ENCODE results near the gene PRR20B.
"Not testable (repeated sequence)": the region's sequence is repeated elsewhere in the genome, so short reads cannot be mapped to it uniquely, and the experiment has no call there.

PRR20B gene

DNA sequence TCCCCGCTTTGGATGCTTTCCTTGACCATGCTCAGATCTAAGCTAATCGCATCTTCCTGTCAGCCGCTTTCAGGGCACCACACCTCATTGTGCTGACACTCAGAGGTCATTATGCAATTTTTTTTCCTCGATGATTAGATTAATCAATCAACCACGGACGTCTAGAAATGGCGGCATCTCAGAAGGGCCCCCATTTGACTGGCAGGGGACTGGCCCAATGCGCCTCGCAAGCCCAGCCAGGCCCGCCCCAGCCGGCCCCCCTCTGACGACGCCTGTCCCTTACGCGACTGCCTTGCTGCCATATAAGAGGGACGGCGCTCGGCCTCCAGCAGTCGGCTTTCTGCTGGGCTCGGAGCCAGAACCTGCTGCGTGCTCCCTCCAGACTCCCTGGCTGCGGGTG is at the start of gene PRR20B:
Gene PRR20B (plus strand): TSS at position 301 of the 400 bp plus-strand sequence. CDS start 387 bp downstream, outside the sequence.
- not testable (repeated sequence) for DNase-seq

DNA sequence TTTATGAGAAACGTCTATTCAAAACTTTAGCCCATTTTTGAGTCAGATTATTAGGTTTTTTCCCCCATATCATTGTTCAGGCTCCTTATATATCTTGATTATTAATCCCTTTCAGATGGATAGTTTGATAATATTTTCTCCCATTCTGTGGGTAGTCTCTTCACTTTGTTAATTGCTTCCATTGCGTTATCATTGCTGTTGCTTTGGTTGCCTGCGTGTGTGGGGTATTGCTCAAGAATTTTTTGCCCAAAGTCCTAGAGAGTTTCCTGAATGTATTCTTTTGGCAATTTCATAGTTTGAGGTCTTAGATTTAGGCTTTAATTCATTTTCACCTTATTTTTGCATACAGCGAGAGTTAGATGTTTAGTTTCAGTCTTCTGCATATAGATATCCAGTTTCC is 32.3 kb upstream of the PRR20B start:
- no peak for DNase-seq

DNA sequence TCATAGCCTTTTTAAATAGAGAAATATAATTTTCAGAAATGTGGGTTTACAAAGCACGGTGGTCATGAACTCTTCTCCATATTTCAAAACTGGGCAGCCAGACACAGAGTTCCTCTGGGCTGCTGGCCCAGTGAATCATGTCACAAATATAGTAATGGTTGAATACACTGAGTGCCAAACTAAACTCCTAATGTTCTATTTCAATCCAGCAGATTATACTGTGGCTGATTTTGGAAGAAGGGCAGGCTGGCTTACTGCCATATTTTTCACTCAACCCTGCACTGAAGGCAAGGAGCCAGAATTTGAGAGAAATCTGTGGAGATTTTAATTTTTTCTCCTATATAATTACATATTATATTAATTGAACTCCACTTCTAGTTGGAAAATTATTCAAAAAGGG is 23.6 kb upstream of the PRR20B start:
- DNase-seq = no peak

DNA sequence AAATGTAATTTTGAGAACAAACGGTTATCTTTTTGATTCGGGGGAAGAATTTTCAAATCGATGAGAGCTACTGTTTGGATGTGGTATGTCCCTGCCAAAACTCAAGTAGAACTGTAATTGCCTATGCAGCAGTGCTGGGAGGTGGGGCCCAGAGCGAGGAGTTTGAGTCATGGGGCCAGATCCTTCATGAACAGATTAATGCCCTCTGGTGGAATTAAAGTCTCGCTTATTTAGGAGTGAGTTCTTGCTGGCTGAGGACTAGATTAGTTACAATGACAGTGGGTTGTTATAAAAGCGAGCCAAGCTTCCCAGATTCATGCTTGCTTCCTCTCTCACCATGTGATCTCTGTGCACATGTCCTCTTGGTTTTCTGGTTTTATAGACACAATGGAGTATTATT is 18.4 kb upstream of the PRR20B start:
- DNase-seq = no peak

DNA sequence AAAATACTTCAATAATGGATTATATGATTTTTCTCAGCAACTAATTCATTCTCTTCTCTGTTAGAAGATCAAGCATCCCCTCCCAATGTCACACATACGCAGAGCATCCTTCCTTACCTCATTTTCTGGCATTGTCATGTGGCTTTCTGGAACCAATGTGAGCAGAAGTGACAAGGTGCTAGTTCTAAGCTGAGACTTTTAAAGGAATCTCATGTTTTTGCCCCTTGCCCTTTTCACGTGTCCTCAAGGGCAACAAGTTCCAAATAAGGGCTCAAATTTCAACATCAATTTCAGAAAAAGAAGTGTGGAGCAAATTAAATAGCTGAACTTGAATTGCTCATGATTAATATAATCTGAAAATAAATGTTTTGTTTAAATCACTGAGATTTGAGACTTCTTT is 11.2 kb upstream of the PRR20B start:
- no peak for DNase-seq

DNA sequence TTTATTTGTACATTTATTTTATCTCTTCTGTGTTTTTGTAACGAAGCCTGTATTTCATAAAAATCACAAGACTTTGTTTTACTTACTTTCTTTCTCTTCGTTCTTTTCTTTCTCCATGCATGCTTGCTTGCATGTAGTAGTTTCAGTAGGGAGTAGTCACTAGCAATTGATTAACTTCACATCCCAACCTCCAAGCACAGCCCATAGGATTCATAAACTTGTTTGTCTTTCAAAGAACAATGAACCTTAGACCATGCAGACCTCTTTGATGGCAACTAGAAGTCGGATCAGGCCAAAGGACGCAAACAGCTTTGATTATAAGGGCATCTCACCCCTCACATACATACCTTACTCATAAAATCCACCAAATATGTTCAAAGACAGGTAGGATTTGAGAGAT is 9.7 kb upstream of the PRR20B start:
- DNase-seq = no peak

DNA sequence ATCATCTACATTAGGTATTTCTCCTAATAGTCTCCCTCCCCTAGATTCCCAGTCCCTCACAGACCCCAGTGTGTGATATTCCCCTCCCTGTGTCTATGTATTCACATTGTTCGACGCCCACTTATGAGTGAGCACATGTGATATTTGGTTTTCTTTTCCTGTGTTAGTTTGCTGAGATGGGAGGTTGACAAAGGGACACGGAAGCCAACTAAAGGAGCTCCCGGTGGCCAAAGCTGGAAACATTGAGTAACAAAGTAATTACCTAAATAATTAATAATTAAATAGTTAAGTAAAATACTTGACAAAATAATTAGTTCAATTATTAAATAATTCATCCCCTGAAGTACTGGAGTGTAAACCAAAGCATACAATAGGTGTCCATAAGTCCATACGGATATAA is 8.3 kb upstream of the PRR20B start:
- no peak for DNase-seq

DNA sequence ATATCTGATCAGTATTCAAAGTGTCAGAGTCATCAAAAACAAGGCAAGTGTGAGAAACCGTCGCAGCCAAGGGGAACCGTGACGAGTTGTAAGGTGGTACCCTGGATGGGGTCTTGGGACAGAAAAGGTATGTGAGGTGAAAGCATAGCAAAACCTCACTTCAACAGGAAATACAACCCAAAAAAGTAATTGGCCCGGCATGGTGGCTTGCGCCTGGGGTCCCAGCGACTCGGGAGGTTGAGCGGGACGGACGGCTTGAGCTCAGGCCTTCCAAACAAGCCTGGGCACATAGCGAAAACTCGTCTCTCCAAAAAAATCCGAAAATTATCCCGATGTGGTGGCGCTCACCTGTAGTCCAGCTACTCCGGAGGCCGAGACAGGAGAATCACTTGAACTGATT is 7.5 kb upstream of the PRR20B start:
- not testable (repeated sequence) for DNase-seq

DNA sequence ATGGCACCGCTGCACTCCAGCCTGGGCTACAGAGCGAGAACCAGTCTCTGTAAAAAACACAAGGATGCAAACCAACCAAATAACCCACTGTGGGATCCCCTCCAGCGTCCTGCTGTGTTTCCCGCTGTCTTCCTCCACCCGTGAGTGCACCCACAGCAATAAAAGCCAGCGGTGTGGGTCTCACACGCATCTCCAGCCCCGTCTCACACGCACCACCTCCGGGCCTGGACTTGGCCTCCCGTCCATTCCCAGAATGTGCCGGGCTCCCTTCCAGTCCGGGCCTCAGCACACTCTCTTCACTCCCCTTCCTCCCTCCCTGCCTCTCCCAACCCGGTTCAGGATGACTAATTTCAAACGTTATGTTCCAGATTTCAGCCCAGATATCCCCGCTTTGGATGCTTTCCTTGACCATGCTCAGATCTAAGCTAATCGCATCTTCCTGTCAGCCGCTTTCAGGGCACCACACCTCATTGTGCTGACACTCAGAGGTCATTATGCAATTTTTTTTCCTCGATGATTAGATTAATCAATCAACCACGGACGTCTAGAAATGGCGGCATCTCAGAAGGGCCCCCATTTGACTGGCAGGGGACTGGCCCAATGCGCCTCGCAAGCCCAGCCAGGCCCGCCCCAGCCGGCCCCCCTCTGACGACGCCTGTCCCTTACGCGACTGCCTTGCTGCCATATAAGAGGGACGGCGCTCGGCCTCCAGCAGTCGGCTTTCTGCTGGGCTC is 6.9 kb upstream of the PRR20B start, which contains the start of gene PRR20A:
Gene PRR20A (plus strand): TSS at position 684 of the 734 bp plus-strand sequence. CDS start 387 bp downstream, outside the sequence.
- not testable (repeated sequence) for DNase-seq

DNA sequence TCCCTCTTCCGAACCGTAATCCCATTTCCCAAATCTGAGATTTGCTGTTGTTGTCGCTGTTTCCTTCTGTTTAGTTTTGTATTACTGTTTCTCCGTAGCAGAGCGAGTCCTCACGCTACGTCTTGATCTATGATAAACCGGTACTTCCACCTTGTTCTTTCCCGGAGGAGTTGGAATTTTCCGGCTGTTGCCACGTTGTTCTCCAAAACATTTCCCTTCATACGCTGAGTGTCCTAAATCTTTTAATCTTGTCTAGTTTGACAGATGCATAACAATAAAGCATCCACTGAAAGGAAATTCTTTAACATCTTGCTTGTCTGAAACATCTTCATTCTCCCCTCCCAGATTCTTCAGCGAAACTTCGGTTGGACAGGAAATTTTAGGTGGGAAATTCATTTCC is 818 bp downstream of the PRR20B start:
- DNase-seq = not testable (repeated sequence)

DNA sequence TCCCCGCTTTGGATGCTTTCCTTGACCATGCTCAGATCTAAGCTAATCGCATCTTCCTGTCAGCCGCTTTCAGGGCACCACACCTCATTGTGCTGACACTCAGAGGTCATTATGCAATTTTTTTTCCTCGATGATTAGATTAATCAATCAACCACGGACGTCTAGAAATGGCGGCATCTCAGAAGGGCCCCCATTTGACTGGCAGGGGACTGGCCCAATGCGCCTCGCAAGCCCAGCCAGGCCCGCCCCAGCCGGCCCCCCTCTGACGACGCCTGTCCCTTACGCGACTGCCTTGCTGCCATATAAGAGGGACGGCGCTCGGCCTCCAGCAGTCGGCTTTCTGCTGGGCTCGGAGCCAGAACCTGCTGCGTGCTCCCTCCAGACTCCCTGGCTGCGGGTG is 6.5 kb downstream of the PRR20B start, which contains the start of gene PRR20C:
Gene PRR20C (plus strand): TSS at position 301 of the 400 bp plus-strand sequence. CDS start 387 bp downstream, outside the sequence.
- not testable (repeated sequence) for DNase-seq

DNA sequence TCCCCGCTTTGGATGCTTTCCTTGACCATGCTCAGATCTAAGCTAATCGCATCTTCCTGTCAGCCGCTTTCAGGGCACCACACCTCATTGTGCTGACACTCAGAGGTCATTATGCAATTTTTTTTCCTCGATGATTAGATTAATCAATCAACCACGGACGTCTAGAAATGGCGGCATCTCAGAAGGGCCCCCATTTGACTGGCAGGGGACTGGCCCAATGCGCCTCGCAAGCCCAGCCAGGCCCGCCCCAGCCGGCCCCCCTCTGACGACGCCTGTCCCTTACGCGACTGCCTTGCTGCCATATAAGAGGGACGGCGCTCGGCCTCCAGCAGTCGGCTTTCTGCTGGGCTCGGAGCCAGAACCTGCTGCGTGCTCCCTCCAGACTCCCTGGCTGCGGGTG is 13.0 kb downstream of the PRR20B start, which contains the start of gene PRR20D:
Gene PRR20D (plus strand): TSS at position 301 of the 400 bp plus-strand sequence. CDS start 387 bp downstream, outside the sequence.
- not testable (repeated sequence) for DNase-seq

DNA sequence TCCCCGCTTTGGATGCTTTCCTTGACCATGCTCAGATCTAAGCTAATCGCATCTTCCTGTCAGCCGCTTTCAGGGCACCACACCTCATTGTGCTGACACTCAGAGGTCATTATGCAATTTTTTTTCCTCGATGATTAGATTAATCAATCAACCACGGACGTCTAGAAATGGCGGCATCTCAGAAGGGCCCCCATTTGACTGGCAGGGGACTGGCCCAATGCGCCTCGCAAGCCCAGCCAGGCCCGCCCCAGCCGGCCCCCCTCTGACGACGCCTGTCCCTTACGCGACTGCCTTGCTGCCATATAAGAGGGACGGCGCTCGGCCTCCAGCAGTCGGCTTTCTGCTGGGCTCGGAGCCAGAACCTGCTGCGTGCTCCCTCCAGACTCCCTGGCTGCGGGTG is 19.6 kb downstream of the PRR20B start, which contains the start of gene PRR20E:
Gene PRR20E (plus strand): TSS at position 301 of the 400 bp plus-strand sequence. CDS start 387 bp downstream, outside the sequence.
- not testable (repeated sequence) for DNase-seq

DNA sequence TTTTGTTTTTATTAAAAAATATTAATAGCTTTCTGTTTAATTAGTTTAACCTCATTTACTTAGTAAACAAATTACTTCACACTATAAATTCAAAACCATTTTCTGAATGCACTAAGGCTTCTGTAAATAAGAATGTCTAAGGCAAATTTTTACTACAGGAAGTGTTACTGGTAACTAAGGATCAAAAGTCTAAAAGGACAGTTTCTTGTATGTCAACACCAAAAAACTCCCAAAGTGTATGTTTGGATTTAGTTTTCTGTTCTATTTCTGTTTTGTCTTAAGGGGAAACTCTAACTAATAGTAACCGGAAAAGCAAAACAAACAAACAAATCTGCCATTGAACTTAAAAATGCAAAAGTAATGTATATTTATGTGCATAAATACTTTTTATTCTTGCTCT is 44.4 kb downstream of the PRR20B start:
- DNase-seq = no peak
